ENCODE results near the gene PRKCE.

DNA sequence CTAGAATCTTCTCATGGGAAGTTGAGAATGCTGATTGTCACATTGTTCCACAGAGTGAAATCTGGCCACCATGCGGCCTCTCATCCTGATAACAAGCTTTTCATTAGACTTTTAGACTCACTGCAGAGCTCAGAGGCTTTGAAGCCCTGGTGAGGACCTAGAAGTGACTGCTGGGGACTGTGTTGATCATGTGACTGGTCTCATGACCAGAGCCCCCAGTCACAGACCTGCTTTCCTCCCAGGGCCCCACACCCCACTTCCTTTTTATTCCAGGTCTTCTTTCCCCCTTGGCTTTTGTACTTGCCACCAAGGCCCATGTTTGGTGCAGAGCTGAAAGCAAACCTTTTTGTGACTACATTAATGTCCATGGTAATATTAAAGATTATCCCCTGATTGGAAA lies 45.2 kb downstream of the PRKCE start:
- TF ChIP-seq, protein P1, sequence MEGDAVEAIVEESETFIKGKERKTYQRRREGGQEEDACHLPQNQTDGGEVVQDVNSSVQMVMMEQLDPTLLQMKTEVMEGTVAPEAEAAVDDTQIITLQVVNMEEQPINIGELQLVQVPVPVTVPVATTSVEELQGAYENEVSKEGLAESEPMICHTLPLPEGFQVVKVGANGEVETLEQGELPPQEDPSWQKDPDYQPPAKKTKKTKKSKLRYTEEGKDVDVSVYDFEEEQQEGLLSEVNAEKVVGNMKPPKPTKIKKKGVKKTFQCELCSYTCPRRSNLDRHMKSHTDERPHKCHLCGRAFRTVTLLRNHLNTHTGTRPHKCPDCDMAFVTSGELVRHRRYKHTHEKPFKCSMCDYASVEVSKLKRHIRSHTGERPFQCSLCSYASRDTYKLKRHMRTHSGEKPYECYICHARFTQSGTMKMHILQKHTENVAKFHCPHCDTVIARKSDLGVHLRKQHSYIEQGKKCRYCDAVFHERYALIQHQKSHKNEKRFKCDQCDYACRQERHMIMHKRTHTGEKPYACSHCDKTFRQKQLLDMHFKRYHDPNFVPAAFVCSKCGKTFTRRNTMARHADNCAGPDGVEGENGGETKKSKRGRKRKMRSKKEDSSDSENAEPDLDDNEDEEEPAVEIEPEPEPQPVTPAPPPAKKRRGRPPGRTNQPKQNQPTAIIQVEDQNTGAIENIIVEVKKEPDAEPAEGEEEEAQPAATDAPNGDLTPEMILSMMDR (IDR thresholded peaks at IDR 0.05) = no peak
- no peak for TF ChIP-seq POLR2A (IDR thresholded peaks at IDR 0.05)
